B cell (primary cell): ENCODE measurements around the gene LDHAL6A.

Experiments used
- EZH2 ChIP-seq: IDR thresholded peaks from 2 replicates; pipeline ENCODE4 v1.6.1; 2012; ENCODE audit warnings: borderline replicate concordance, low read depth, mild to moderate bottlenecking, moderate library complexity, low read length; ENCODE audit not compliant: insufficient read depth, poor library complexity, severe bottlenecking
- TF ChIP-seq, protein P1 (sequence below): fragments of 200-600 bp; IDR thresholded peaks from one replicate; pipeline ENCODE4 v1.8.0; 2022; ENCODE audit warnings: antibody characterized with exemption, mild to moderate bottlenecking

DNA sequence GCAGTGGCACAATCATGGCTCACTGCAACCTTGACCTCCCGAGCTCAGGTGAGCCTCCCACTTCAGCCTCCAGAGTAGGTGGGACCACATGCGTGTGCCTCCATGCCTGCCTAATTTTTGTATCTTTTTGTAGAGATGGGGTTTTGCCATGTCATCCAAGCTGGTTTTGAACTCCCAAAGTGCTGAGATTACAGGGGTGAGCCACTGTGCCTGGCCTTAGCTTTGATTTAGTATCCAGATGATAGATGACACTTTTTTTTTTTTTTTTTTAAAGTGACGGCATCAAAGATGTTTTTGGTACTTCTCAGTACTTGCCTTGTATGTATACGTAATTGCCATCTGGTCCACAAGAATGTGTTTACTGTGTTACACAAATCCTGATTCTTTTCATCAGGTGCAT lies 23.4 kb downstream of the LDHAL6A start:
- TF ChIP-seq, protein P1, sequence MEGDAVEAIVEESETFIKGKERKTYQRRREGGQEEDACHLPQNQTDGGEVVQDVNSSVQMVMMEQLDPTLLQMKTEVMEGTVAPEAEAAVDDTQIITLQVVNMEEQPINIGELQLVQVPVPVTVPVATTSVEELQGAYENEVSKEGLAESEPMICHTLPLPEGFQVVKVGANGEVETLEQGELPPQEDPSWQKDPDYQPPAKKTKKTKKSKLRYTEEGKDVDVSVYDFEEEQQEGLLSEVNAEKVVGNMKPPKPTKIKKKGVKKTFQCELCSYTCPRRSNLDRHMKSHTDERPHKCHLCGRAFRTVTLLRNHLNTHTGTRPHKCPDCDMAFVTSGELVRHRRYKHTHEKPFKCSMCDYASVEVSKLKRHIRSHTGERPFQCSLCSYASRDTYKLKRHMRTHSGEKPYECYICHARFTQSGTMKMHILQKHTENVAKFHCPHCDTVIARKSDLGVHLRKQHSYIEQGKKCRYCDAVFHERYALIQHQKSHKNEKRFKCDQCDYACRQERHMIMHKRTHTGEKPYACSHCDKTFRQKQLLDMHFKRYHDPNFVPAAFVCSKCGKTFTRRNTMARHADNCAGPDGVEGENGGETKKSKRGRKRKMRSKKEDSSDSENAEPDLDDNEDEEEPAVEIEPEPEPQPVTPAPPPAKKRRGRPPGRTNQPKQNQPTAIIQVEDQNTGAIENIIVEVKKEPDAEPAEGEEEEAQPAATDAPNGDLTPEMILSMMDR: no peak
- no peak for TF ChIP-seq EZH2
